KMS-11 (cell line): ENCODE results near the gene CCDC88B.

ENCODE experiments used
- H2AFZ ChIP-seq: fragments of 200-600 bp; sonication (generic); 2 replicates; pipeline ENCODE4 v1.6.1; 2016; ENCODE audit warnings: antibody characterized with exemption, mixed run types, low read depth
- H3K27ac ChIP-seq: fragments of 200-600 bp; sonication (generic); 2 replicates; pipeline ENCODE4 v1.6.1; 2016; ENCODE audit warnings: mild to moderate bottlenecking, mixed run types
- H3K27me3 ChIP-seq: fragments of 200-600 bp; sonication (generic); 2 replicates; pipeline ENCODE4 v1.6.1; 2017; ENCODE audit warnings: mild to moderate bottlenecking, low read depth, mixed run types, moderate library complexity; ENCODE audit not compliant: insufficient read depth
- H3K36me3 ChIP-seq: fragments of 200-600 bp; sonication (generic); 2 replicates; pipeline ENCODE4 v1.6.1; 2017; ENCODE audit warnings: mild to moderate bottlenecking, mixed run types; ENCODE audit not compliant: insufficient read depth
- H3K4me1 ChIP-seq: fragments of 200-600 bp; sonication (generic); 2 replicates; pipeline ENCODE4 v1.6.1; 2016; ENCODE audit warnings: mild to moderate bottlenecking, low read depth, mixed run types; ENCODE audit not compliant: poor library complexity, severe bottlenecking
- H3K4me2 ChIP-seq: fragments of 200-600 bp; sonication (generic); 2 replicates; pipeline ENCODE4 v1.7.0; 2016; ENCODE audit warnings: mild to moderate bottlenecking, mixed run types
- H3K4me3 ChIP-seq: fragments of 200-600 bp; sonication (generic); IDR thresholded peaks from 2 replicates; pipeline ENCODE4 v1.6.1; 2017; ENCODE audit warnings: low read depth, low read length, mixed read lengths; ENCODE audit not compliant: insufficient read depth
- H3K79me2 ChIP-seq: fragments of 200-600 bp; sonication (generic); 2 replicates; pipeline ENCODE4 v1.6.1; 2016; ENCODE audit warnings: low read depth, mixed run types; ENCODE audit not compliant: insufficient read depth
- H3K9ac ChIP-seq: fragments of 200-600 bp; sonication (generic); 2 replicates; pipeline ENCODE4 v1.6.1; 2016; ENCODE audit warnings: mild to moderate bottlenecking, mixed run types
- H4K20me1 ChIP-seq: fragments of 200-600 bp; sonication (generic); 2 replicates; pipeline ENCODE4 v1.6.1; 2016; ENCODE audit warnings: mild to moderate bottlenecking, mixed run types; ENCODE audit not compliant: insufficient read depth
- TF ChIP-seq, protein P1 (sequence below): fragments of 200-600 bp; sonication (generic); conservative IDR thresholded peaks from 2 replicates; pipeline ENCODE4 v1.6.1; 2017; ENCODE audit warnings: low read depth, mild to moderate bottlenecking, antibody characterized with exemption, low read length, moderate library complexity, mixed read lengths

CCDC88B gene

DNA sequence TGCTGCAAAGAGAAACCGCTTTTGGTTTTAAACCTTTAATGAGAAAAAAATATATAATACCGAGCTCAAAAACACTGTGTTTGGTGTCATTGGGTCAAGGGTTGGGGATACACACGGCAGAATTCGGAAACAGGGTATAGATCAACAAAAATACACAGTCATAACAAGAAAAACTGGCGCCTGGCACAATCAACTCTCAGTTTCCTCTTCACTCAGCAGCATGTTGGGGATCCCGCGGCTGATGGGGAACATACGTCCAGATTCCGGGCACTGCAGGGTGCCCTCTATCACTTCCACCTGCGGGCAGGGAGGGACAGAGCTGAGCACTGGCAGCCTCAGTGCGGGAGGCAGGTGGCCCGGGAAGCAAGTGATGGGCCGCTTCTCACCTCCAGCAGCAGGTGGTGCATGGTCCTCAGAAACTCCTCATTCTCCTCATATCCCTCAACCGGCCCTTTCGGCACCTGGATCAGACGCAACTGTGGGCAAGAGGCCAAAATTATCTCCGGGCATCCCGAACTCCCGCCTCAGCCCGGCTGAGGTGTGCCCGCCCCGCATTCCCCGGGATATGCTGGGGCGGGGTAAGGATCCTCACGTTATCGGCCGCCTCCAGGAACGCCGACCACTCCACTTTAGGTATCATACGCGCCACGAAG is 23.2 kb upstream of the CCDC88B start:
- Histone ChIP-seq H3K4me3 (no peak overlapping the region), H3K36me3 (no peaks in the 10 kb centered on the region), H4K20me1 (no peaks in the 10 kb centered on the region), H3K4me2 (peak overlapping the region; percentile 94), H3K9ac (peak overlapping the region; percentile 84), H2AFZ (peak overlapping the region; percentile 60; the same call in 1 of the 2 replicates), H3K4me1 (peaks cover 33% of the 10 kb centered on the region), H3K27me3 (no peaks in the 10 kb centered on the region), H3K27ac (peak overlapping the region; percentile 88), H3K79me2 (peaks cover 23% of the 10 kb centered on the region; the same call in 1 of the 2 replicates)
- TF ChIP-seq, protein P1, sequence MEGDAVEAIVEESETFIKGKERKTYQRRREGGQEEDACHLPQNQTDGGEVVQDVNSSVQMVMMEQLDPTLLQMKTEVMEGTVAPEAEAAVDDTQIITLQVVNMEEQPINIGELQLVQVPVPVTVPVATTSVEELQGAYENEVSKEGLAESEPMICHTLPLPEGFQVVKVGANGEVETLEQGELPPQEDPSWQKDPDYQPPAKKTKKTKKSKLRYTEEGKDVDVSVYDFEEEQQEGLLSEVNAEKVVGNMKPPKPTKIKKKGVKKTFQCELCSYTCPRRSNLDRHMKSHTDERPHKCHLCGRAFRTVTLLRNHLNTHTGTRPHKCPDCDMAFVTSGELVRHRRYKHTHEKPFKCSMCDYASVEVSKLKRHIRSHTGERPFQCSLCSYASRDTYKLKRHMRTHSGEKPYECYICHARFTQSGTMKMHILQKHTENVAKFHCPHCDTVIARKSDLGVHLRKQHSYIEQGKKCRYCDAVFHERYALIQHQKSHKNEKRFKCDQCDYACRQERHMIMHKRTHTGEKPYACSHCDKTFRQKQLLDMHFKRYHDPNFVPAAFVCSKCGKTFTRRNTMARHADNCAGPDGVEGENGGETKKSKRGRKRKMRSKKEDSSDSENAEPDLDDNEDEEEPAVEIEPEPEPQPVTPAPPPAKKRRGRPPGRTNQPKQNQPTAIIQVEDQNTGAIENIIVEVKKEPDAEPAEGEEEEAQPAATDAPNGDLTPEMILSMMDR: no peak; the same call in 1 of the 2 replicates

DNA sequence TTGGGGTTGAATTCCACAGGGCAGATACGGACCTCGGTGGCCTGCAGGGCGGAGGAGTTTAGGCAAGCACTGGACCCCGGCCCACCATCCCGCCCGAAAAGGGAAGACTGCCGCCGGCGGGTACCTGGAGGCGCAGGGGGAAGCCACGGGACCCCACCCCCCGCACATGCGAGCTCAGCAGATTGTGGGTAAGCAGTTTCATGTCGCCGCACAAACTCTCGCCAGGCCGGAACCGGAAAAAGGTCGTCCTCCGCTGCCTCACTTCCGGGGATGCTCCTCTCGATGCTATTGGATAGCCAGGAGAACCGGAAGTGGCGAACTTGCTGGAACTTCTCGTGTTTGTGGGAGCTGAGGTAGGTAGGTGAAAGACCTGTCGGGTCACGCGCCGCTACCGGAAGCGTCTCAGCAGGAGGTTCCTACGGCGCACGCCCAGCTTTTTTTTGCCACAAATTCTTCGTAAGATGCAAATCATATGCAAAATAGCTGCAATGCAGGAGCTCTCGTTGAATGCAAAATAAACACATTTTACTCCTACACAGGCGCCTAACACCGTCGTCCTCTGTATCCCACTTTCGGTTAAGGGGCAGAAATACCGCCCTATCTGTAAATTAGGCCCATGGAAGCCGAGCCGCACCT is 22.6 kb upstream of the CCDC88B start, which contains the start of gene TRMT112:
TSS of gene TRMT112 (minus strand) at position 235 of the 636 bp plus-strand sequence. CDS start at position 202, 33 bp downstream.
- H3K4me3 ChIP-seq: no peak within 1 kb of the TSS

DNA sequence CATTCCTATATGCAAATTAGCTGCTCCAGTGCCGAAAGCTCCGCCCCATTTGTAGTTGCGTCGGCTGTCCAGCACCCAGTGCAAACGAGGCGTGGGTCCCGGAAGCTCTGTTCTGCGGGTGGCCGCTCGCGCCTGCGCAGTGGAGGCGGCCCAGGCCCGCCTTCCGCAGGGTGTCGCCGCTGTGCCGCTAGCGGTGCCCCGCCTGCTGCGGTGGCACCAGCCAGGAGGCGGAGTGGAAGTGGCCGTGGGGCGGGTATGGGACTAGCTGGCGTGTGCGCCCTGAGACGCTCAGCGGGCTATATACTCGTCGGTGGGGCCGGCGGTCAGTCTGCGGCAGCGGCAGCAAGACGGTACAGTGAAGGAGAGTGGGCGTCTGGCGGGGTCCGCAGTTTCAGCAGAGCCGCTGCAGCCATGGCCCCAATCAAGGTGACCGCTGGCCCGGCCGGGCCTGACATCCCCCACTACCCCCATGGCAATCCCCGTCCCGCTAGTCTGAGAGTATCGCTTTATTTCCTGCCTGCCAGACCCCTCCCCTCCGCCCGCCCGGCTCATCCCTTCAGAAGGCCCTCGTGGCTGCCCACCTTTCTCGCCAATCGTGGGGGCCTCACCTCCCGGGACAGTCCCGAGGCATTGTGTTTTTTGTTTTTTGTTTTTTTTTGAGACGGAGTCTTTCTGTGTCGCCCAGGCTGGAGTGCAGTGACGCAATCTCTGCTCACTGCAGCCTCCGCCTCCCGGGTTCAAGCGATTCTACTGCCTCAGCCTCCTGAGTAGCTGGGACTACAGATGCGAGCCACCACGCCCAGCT is 21.8 kb upstream of the CCDC88B start, which contains the start of gene PRDX5:
TSS of gene PRDX5 (plus strand) at position 161 of the 805 bp plus-strand sequence. CDS start at position 256, 95 bp downstream.
- H3K79me2 ChIP-seq: peaks cover 12% of the 10 kb centered on the region; the same call in 1 of the 2 replicates
- H2AFZ ChIP-seq: peak within 1 kb of the TSS; percentile 67; the same call in 1 of the 2 replicates
- no peaks in the 10 kb centered on the region for H4K20me1 ChIP-seq
- peak within 1 kb of the TSS; percentile 84 for H3K9ac ChIP-seq
- no peaks in the 10 kb centered on the region for H3K36me3 ChIP-seq
- no peaks in the 10 kb centered on the region for H3K27me3 ChIP-seq
- TF ChIP-seq, protein P1: no peak
- peak within 1 kb of the TSS; percentile 88 for H3K27ac ChIP-seq
- H3K4me1 ChIP-seq: peaks cover 33% of the 10 kb centered on the region
- H3K4me2 ChIP-seq: peak within 1 kb of the TSS; percentile 94
- H3K4me3 ChIP-seq: no peak within 1 kb of the TSS

More for the DNA sequence above, 22.6 kb upstream of the CCDC88B start, which contains the start of gene TRMT112:
- Histone ChIP-seq H2AFZ (peak within 1 kb of the TSS; percentile 67; the same call in 1 of the 2 replicates), H3K79me2 (peaks cover 19% of the 10 kb centered on the region; the same call in 1 of the 2 replicates), H3K9ac (peak within 1 kb of the TSS; percentile 84), H4K20me1 (no peaks in the 10 kb centered on the region), H3K27me3 (no peaks in the 10 kb centered on the region), H3K27ac (peak within 1 kb of the TSS; percentile 88), H3K4me1 (peaks cover 33% of the 10 kb centered on the region), H3K36me3 (no peaks in the 10 kb centered on the region), H3K4me2 (peak within 1 kb of the TSS; percentile 94)
- TF ChIP-seq, protein P1: no peak
